Gastroesophageal sphincter (tissue), 3 donors: ENCODE results near the gene PRKAR2B.

ENCODE experiments used
- POLR2A ChIP-seq, 2 donors: fragments of 450-650 bp; IDR thresholded peaks; one replicate each; pipeline ENCODE4 v1.6.1; 2017; ENCODE audit warnings: antibody characterized with exemption in 2 of 2, mild to moderate bottlenecking in 2 of 2, moderate library complexity in 1 of 2
- POLR2AphosphoS5 ChIP-seq: sonication (generic); formaldehyde crosslinking; IDR thresholded peaks from one replicate; pipeline ENCODE4 v1.6.1; 2017; ENCODE audit warnings: antibody characterized with exemption
- TF ChIP-seq, protein P1 (sequence below), 4 experiments: fragments of 200-600 bp in 2 of 4; fragments of 450-650 bp in 2 of 4; sonication (generic) in 1 of 4; IDR thresholded peaks; one replicate each; pipeline ENCODE4 v1.5.1; 2017 to 2019; ENCODE audit warnings: antibody characterized with exemption in 4 of 4, mild to moderate bottlenecking in 2 of 4, moderate library complexity in 2 of 4

DNA sequence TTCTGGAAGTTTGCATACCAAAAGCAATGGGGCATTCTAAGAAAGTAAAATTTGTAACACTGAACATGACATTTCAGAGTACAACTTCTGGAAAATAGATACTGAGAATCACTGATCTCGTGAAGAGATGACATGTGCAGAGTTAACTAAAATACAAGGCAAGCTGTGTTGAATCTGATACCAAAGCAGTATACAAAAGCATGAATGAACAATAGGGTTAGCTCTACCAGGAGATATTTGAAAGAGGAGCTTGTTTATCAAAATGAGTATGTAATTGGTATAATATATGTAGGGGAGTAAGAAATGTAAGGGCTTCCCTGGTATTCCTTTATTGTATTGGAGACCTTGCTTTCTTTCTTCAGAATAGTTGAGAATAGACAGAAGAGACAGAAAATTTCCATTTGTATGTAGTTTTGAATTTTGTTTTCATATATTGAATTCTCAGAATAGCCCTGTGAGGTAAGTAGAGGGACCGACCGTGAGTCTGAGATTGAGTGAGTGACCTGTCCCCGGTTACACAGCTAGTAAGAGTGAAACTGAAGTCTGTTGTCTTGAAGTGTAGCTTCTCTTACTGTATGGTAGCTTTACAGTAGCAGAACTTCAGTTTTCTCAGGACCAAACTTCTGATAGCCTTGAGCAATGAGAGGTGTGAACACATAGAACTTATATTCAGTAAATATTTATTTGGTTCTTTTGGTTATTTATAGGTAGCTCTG lies 129.3 kb downstream of the PRKAR2B start:
- no peak for TF ChIP-seq POLR2AphosphoS5
- TF ChIP-seq POLR2A (IDR thresholded peaks at IDR 0.05): no peak
- TF ChIP-seq, protein P1, sequence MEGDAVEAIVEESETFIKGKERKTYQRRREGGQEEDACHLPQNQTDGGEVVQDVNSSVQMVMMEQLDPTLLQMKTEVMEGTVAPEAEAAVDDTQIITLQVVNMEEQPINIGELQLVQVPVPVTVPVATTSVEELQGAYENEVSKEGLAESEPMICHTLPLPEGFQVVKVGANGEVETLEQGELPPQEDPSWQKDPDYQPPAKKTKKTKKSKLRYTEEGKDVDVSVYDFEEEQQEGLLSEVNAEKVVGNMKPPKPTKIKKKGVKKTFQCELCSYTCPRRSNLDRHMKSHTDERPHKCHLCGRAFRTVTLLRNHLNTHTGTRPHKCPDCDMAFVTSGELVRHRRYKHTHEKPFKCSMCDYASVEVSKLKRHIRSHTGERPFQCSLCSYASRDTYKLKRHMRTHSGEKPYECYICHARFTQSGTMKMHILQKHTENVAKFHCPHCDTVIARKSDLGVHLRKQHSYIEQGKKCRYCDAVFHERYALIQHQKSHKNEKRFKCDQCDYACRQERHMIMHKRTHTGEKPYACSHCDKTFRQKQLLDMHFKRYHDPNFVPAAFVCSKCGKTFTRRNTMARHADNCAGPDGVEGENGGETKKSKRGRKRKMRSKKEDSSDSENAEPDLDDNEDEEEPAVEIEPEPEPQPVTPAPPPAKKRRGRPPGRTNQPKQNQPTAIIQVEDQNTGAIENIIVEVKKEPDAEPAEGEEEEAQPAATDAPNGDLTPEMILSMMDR (IDR thresholded peaks at IDR 0.05): no peak
